IPS DF 19.7 (cell line): ENCODE results near the gene MVK.

ENCODE experiments used
- DNase-seq: peaks from one replicate; pipeline ENCODE4 v3.0.0-alpha.2; 2013; ENCODE audit warnings: low read depth, low spot score

Gene MVK

DNA sequence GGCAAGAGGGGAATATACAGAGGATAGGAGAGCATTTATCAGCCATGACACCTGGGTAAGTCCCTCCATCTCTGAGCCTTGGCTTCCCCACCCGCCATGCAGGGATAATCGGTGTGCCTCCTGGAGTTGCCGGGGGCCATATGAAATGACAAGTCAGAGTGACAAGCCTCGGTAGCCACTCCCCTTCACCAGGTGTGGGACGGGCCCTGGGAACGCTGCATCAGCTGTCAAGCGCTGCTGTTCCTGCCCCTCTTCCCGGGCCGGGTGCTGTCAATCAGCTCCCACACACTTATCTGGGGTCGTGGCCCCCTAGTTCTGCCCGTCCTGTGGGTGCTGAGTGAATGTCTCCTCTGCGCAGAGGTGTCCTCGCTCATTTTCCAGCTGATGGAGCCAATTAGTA is 57.2 kb downstream of the MVK start:
- no peak for DNase-seq

DNA sequence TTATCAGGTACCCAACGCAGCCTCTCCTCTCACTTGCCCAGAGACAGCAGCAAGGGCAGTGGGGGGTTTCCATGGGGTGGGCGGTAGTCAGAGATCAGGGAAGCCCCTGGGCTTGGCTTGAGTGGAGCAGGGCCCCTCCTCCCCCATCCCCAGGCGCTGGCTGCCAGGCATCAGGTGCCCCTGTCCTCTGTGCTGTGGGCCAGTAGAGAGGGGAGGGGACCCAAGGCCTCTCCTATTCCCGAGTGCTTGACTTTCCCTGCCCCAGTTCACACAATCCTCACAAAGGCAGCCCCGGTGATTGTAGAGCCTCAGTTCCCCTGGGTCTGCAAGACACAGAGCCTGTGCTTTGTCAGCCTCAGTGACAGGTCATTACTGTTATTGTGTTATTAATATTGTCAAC is 57.7 kb downstream of the MVK start:
- DNase-seq = no peak

DNA sequence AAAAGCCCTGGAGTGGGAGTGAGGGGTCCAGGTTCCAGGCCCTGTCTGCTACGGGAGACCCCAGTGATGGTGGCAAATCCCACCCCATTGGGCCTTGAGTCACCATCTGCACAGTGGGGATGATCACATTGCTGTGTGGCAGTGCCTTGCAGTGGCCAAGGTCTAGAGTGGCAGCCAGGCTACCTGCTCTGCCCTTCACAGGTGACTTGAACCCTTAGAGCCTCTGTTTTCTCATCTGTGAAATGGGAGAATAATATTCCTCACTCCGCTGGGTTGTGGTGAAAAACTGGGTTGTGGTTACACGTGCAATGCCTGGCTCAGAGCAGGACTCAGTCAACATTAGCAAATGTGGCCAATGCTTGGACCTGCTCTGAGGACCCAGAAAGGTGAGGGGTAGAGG is 58.2 kb downstream of the MVK start:
- no peak for DNase-seq

DNA sequence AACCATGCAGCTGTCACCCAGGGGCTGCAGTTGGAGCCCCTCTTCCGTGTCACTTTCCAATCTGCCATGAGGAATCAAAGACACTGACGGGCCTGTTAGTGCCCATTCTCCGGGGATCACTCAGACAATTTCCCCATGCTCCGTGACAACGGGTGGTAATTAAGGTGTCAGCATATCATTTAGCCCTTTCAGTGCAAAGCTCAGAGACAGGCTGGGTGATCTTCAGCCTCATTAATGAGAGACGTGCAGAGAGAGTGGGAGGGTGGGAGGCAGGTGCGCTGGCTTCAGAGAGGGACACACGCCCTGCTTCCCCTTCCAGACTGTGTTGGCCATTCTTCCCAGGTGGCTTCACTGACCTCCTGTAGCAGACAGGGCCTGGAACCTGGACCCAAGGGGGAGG is 58.7 kb downstream of the MVK start:
- no peak for DNase-seq

DNA sequence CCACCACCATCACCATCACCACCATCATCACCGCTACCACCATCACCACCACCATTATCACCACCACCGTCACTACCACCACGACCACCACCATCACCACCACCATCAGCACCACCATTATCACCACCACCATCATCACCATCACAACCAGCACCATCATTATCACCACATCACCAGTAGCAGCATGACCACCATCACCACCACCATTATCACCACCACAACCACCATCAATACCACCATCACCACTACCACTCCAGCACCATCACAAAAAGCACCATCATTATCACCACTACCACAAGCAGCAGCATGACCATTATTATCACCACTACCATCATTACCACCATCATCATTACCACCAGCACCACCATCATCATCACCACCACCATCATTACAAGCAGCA is 62.1 kb downstream of the MVK start:
- no peak for DNase-seq

DNA sequence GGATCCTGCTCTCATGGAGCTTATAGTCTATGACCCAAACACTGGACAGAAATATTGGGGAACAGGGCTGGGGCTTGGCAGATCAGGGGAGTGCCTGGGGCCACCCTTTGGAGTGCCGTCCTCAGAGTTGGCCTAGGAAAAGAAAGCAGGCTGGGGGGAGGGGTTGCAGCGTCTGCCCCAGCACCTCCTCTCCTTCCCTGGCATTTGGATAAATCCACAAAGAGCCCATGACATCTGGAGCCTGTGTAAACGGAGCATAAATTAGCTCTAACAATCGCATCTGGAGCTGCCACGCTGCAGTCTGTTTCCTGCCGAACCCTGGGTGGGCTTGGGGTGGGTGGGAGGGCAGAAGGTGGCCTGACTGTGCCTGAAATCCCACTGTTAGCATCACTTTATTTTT is 63.8 kb downstream of the MVK start:
- no peak for DNase-seq

DNA sequence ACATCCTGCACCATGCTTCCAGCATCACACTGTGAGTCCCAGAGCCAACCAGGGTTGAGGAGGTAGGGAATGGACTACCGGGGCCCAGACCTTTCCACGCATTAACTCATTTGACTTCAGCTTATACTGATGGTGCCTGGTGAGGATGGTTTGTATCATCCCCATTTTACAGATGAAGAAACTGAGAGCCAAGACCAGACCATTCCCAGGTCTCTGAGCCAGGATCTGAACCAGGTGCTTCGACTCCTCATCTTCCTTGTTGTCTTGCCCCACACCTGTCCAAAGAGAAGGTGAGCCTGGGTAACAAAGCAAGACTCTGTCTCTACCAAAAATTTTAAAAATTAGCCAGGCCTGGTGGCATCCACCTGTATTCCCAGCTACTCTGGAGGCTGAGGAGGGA is 64.4 kb downstream of the MVK start:
- no peak for DNase-seq

DNA sequence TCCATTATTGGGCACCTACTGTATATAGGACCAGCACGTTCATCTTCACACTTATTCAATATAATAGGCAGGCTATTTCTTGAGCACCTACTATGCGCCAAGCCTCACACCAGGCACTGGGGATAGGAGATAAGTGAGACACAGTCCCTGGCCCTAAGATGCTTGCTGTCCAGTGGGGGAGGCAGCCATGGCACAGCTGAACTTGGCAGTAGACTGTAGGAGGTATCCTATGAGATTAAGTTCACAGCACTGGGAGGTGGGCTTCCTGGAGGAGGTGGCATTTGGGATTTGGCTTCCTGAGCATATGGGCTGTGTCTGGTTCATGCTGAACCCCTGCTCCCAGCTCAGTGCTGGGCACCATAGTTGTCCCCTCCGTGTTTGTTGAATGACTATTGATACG is 65.1 kb downstream of the MVK start:
- no peak for DNase-seq

DNA sequence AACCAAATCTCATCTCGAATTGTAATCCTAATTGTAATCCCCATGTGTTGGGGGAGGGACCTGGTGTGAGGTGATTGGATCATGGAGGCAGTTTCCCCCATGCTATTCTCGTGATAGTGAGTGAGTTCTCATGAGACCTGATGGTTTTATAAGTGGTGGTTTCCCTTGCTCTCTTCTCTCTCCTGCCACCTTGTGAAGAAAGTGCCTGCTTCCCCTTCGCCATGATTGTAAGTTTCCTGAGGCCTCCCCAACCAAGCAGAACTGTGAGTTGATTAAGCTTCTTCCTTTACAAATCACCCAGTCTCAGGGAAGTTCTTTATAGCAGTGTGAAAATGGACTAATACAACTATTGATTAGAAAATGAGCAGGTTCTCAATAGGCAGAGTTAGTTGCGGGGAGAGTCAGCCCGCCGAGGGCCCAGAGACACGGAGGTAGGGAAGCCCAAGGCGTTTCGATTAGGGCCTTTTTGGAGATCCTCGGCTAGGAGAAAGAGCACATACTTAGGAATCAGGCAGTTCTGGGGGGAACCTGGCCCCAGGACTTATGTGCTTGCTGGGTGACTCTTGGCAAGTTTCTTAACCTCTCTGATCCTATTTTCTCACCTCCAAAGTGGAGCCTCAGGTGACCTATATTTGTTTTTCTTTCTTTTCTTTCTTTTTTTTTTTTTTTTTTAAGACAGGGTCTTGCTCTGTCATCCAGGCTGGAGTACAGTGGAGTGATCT is 65.7 kb downstream of the MVK start:
- DNase-seq = no peak

DNA sequence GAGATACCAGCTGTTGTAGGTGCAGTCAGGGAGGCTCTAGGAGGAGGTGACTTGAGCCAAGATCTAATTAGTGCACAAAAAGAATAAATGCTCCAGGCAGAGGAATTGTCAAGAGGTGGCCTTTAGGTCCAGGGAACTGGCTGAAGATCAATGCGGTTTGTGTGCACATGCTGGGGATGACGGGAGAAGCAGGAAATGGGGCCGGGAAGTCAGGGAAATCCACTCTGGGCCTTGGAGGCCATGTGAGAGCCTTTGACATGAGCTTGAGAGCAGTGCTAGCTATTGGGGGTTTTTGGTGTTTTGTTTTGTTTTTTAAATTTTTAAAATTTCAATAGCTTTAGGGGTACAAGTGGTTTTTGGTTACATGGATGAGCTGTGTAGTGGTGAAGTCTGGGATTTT is 67.4 kb downstream of the MVK start:
- no peak for DNase-seq

DNA sequence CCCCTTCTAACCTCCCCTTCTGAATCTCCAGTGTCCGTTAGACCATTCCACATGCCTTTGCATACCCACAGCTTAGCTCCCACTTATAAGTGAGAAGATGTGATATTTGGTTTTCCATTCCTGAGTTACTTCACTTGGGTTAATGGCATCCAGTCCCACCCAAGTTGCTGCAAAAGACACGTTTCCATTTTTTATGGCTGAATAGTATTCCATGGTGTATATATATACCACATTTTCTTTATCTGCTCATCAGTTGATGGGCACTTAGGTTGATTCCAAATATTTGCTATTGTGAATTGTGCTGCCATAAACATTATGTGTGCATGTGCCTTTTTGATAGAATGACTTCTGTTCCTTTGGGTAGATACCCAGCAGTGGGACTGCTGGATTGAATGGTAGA is 67.8 kb downstream of the MVK start:
- DNase-seq = no peak

DNA sequence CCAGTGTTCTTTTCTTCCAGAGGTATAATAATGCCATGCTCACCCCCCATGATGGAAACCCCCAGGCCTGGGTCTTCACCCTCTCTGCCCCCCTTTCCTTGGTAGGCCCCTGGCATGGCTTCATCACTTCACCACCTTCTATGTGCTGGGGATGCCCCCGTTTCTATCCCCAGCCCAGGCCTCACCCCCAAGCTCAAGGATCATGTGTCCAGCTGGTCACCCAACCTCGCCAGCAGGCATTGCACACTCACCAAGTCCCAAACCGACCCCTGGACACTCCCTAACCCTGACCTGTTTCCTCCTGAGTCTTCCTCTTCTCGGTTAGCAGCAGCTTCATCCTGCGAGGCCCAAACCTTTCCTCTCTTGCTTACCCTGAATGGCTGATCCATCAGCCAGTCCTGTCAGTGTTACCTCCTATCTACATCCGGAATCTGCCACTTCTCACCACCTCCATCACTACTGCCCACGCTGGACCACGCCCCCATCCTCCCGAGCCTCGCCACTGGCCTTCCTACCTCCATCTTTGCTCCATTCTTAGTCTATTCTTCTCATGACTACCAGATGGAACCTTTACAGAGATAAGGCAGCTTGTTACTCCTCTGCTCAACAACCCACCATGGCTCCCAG is 69.0 kb downstream of the MVK start:
- DNase-seq = no peak

DNA sequence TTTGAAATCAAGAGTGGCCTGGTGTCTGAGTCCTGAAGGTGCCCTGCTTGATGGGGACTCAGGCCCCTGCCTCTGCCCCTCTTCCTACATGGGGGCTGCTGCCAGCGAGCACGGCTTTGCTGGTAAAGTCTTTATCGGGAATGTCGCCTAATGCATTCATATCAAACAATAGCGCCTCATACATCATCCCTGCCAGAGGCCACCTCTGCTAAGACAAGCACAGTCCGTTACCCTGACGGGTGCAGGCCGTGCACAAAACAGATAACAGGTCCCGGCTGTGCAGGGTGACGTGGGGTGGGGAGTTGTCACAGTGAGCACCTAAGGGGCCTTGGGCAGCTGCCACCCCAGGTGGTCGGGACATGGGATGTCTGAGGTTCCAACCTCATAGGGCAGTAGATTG is 71.6 kb downstream of the MVK start:
- no peak for DNase-seq

DNA sequence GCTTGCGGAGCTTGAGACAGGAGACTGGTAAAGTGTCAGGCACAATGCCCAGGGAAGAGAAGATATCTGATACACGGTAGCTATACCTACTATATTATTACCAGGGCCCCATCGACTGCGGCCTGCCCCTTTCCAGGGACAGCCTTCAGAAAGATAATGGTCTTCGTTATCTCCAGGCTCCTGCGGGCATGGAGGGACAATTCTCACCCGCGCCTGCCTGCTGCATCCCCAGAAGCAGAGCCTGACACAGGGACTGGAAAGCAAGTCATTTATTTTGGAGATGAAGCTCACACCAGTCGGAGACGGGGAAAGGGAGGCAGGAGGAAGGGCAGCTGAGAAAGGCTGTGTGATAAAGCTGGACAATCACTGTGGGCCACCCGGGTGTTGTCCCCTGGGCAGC is 72.1 kb downstream of the MVK start:
- DNase-seq = no peak
